Smooth muscle cell of trachea (primary cell): ENCODE measurements around the gene SRPK1. TPM values are rescaled to one million over a fixed set of nuclear protein-coding genes. Genes with fewer than 3 reads are reported as not detected.

Experiments
- total RNA-seq: library from RNA; depleted of rRNA; stranded (reverse); fragments of >200 nt; gene quantifications from 2 replicates; pipeline ENCODE4 v1.2.1, GENCODE V29; 2014

SRPK1 gene
- 38.7 and 56.6 TPM in 2 replicates for total RNA-seq

GRCh38 chr6:35920793-35921732, at the start of gene SRPK1:
Gene SRPK1 (minus strand): TSS chr6:35921098. CDS start chr6:35921056, 42 bp downstream.

DNA sequence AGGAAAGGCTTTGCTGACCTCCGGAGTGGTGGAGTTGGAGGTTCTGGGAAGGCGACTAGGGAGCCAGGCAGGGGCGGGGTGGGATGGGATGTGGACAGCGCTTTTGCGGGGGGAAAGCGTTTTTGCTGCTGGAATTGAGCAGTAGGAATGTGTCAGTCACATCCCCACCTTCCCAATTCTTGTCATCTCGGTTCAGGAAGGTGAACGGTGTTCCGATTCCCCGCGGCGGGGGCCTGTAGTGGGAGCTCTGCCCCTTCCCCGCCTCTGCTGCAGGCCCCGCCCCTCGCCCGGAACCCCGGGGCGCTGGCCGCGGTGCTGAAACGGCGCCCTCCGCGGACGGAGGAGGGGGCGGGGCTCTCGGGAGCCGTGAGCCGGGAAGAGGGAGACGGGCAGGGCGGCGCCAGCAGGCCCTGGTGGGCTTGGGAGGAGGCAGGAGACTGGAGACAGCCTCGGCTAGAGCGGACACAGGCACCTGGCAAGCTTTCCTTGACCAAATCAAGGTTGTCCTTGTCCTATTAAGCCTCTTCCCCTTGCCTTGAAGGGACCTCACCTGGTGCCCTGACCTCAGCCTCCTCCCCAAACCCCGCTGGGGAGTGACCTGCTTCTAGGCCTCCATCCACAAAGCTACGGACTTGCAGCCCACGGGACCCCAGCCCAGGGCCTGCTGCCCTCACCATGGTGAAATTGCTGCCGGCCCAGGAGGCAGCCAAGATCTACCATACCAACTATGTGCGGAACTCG, 115.7 kb downstream of the SRPK1 start, which contains the start of gene LHFPL5:
LHFPL5 (plus strand) TSS at position 357 of the 741 bp plus-strand sequence; CDS start at position 676, 319 bp downstream.

Other genes with a start within 250 kb of the SRPK1 start
- 6.1 and 12.4 TPM in 2 replicates for gene FKBP5, start 232.2 kb downstream of the SRPK1 start, total RNA-seq
- gene ARMC12, start 184.1 kb downstream of the SRPK1 start, total RNA-seq: 0.29 and 1.2 TPM in 2 replicates
- gene CLPSL2, start 144.5 kb downstream of the SRPK1 start, total RNA-seq: not detected in 2 replicates
- not detected in 2 replicates for gene CLPSL1, start 140.1 kb downstream of the SRPK1 start, total RNA-seq
- not detected in 2 replicates for gene CLPS, start 123.8 kb downstream of the SRPK1 start, total RNA-seq
- gene LHFPL5, start 115.7 kb downstream of the SRPK1 start, total RNA-seq: not detected in 2 replicates
- gene SLC26A8, start 103.5 kb upstream of the SRPK1 start, total RNA-seq: under 0.01 and 0.87 TPM in 2 replicates
- gene MAPK14, start 106.7 kb upstream of the SRPK1 start, total RNA-seq: 65.2 and 78.8 TPM in 2 replicates
- 11.3 and 13.9 TPM in 2 replicates for gene MAPK13, start 209.4 kb upstream of the SRPK1 start, total RNA-seq